ENCODE data around the gene SLC15A1. TPM values are rescaled to one million over a fixed set of nuclear protein-coding genes. Genes with fewer than 3 reads are reported as not detected.

SLC15A1 gene
- total RNA-seq, 4 donors from 2014 or later = not detected

- Histone ChIP-seq H3K36me3 (no peaks in the 10 kb centered on the region), H3K27ac (no peak overlapping the region), H3K4me1 (no peaks in the 10 kb centered on the region), H3K4me3 (no peak overlapping the region), H3K9me3 (no peaks in the 10 kb centered on the region), H3K27me3 (no peaks in the 10 kb centered on the region)
- 57 to 64% methylated on average over 7 of the region's 7 CpGs for WGBS, 2 donors
- no peak for DNase-seq (ENCODE audit: low spot score in 2 of 2)
- TF ChIP-seq EP300 (IDR thresholded peaks at IDR 0.05) (no peak), POLR2A (IDR thresholded peaks at IDR 0.05) (no peak)
Observed at GRCh38 chr13:98786023-98786422, 33.6 kb upstream of the SLC15A1 start.

- no peak for TF ChIP-seq CTCF (IDR thresholded peaks at IDR 0.05)
- TF ChIP-seq EP300 (IDR thresholded peaks at IDR 0.05) = no peak
- TF ChIP-seq POLR2A (IDR thresholded peaks at IDR 0.05) = no peak
- WGBS, 2 donors = 82 to 84% methylated on average over 8 to 10 of the region's 10 CpGs
- Histone ChIP-seq H3K4me1 (no peaks in the 10 kb centered on the region), H3K27ac (no peak overlapping the region), H3K9me3 (no peaks in the 10 kb centered on the region), H3K4me3 (no peak overlapping the region), H3K36me3 (no peaks in the 10 kb centered on the region), H3K27me3 (no peaks in the 10 kb centered on the region)
- no peak for DNase-seq (ENCODE audit: low spot score in 2 of 2)
Observed at GRCh38 chr13:98785405-98785804, 32.9 kb upstream of the SLC15A1 start.

GRCh38 chr13:98784666-98785065 is 32.2 kb upstream of the SLC15A1 start:
- 88 to 93% methylated on average over 7 to 8 of the region's 8 CpGs for WGBS, 2 donors
- Histone ChIP-seq H3K4me1 (no peaks in the 10 kb centered on the region), H3K27me3 (no peaks in the 10 kb centered on the region), H3K9me3 (no peaks in the 10 kb centered on the region), H3K27ac (no peak overlapping the region), H3K36me3 (no peaks in the 10 kb centered on the region), H3K4me3 (no peak overlapping the region)
- TF ChIP-seq EP300 (IDR thresholded peaks at IDR 0.05) = no peak
- TF ChIP-seq CTCF (IDR thresholded peaks at IDR 0.05) = no peak
- no peak for DNase-seq (ENCODE audit: low spot score in 2 of 2)

- DNase-seq (ENCODE audit: low spot score in 2 of 2) = no peak
- Histone ChIP-seq H3K9me3 (no peaks in the 10 kb centered on the region), H3K27me3 (no peaks in the 10 kb centered on the region), H3K27ac (no peak overlapping the region), H3K36me3 (no peaks in the 10 kb centered on the region), H3K4me1 (no peaks in the 10 kb centered on the region), H3K4me3 (no peak overlapping the region)
- WGBS, 2 donors = 86 to 88% methylated on average over 12 of the region's 12 CpGs
- TF ChIP-seq CTCF (IDR thresholded peaks at IDR 0.05) (no peak), POLR2A (IDR thresholded peaks at IDR 0.05) (no peak), EP300 (IDR thresholded peaks at IDR 0.05) (no peak)
Observed at GRCh38 chr13:98783856-98784478, 31.5 kb upstream of the SLC15A1 start.

- no peaks in the 10 kb centered on the region for H3K27me3 ChIP-seq
- no peaks in the 10 kb centered on the region for H3K4me1 ChIP-seq
- no peaks in the 10 kb centered on the region for H3K36me3 ChIP-seq
- H3K9me3 ChIP-seq = no peaks in the 10 kb centered on the region
- no peak for DNase-seq (ENCODE audit: low spot score in 2 of 2)
- H3K4me3 ChIP-seq = no peak overlapping the region
- WGBS, 2 donors = 67 to 72% methylated on average over 5 of the region's 5 CpGs
- H3K27ac ChIP-seq = no peak overlapping the region
- no peak for TF ChIP-seq POLR2A (IDR thresholded peaks at IDR 0.05)
- TF ChIP-seq CTCF (IDR thresholded peaks at IDR 0.05) = no peak
- TF ChIP-seq EP300 (IDR thresholded peaks at IDR 0.05) = no peak
Observed at GRCh38 chr13:98782654-98783053, 30.2 kb upstream of the SLC15A1 start.

GRCh38 chr13:98781905-98782304 is 29.4 kb upstream of the SLC15A1 start:
- no peaks in the 10 kb centered on the region for H3K27me3 ChIP-seq
- H3K27ac ChIP-seq = no peak overlapping the region
- no peak for DNase-seq (ENCODE audit: low spot score in 2 of 2)
- H3K9me3 ChIP-seq = no peaks in the 10 kb centered on the region
- H3K36me3 ChIP-seq = no peaks in the 10 kb centered on the region
- TF ChIP-seq CTCF (IDR thresholded peaks at IDR 0.05) = no peak
- TF ChIP-seq POLR2A (IDR thresholded peaks at IDR 0.05) = no peak
- no peak for TF ChIP-seq EP300 (IDR thresholded peaks at IDR 0.05)
- 80 to 87% methylated on average over 7 of the region's 7 CpGs for WGBS, 2 donors
- no peaks in the 10 kb centered on the region for H3K4me1 ChIP-seq
- no peak overlapping the region for H3K4me3 ChIP-seq
